ENCODE results near the gene ZIC1.

The ZIC1 gene

DNA sequence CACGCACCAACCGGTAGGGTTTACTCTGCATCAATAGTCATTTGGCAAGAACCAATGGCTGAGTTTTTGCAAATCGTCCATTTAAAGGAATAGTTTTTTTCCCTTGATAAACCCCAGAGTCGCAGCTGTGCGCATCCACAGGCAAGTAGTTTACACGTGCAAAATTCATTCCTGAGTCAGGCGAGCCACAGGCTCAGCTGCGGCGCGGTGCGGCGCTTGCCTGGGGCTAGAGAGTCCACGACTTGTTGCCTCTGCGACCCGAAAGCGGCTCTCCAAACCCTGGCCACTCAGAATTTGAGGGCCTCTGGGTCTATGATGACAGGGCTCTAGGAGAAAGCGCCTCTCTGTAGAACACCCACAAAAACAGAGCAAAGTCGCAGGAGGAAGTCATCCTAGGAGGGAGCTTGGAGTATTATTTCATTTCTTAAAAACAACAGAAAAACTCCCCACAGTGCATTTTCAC lies 39.5 kb upstream of the ZIC1 start:
- TF ChIP-seq, protein P1, sequence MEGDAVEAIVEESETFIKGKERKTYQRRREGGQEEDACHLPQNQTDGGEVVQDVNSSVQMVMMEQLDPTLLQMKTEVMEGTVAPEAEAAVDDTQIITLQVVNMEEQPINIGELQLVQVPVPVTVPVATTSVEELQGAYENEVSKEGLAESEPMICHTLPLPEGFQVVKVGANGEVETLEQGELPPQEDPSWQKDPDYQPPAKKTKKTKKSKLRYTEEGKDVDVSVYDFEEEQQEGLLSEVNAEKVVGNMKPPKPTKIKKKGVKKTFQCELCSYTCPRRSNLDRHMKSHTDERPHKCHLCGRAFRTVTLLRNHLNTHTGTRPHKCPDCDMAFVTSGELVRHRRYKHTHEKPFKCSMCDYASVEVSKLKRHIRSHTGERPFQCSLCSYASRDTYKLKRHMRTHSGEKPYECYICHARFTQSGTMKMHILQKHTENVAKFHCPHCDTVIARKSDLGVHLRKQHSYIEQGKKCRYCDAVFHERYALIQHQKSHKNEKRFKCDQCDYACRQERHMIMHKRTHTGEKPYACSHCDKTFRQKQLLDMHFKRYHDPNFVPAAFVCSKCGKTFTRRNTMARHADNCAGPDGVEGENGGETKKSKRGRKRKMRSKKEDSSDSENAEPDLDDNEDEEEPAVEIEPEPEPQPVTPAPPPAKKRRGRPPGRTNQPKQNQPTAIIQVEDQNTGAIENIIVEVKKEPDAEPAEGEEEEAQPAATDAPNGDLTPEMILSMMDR (IDR thresholded peaks at IDR 0.05; ENCODE audit: low read depth, low read length): no peak
- TF ChIP-seq, protein P2, sequence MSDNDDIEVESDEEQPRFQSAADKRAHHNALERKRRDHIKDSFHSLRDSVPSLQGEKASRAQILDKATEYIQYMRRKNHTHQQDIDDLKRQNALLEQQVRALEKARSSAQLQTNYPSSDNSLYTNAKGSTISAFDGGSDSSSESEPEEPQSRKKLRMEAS (IDR thresholded peaks at IDR 0.05; ENCODE audit: low read depth, low read length): no peak
- TF ChIP-seq MYC (IDR thresholded peaks at IDR 0.05; ENCODE audit: low read depth, low read length) (no peak), POLR2A (IDR thresholded peaks at IDR 0.05; ENCODE audit: extremely low read depth, insufficient read length) (no peak)
- no peak overlapping the region for H3K4me3 ChIP-seq (ENCODE audit: low read depth, low read length)
- no peak for DNase-seq (ENCODE audit: low read depth)

DNA sequence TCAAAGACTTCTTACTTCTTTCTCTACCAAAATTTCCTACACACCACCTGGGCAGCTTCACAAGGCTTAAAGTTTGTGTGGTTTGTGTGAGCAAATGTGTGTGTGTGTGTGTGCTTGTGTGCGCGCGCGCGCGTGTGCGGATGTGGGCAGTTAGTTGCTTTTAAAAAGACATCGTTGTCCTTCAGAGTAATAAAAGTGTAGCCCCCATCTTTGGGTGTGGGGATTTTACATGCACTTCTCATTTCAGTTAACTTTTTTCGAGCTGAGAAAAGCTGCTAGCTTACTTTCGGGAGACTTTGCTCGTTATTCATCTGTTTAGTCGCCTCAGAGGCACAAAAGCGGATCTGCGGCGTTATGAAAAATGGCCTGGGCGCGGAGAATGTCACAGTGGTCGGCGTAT lies 38.8 kb upstream of the ZIC1 start:
- TF ChIP-seq, protein P2 (IDR thresholded peaks at IDR 0.05; ENCODE audit: low read depth, low read length): no peak
- TF ChIP-seq MYC (IDR thresholded peaks at IDR 0.05; ENCODE audit: low read depth, low read length): no peak
- TF ChIP-seq, protein P1 (IDR thresholded peaks at IDR 0.05; ENCODE audit: low read depth, low read length): no peak
- TF ChIP-seq POLR2A (IDR thresholded peaks at IDR 0.05; ENCODE audit: extremely low read depth, insufficient read length): no peak
- no peak overlapping the region for H3K4me3 ChIP-seq (ENCODE audit: low read depth, low read length)
- no peak for DNase-seq (ENCODE audit: low read depth)

DNA sequence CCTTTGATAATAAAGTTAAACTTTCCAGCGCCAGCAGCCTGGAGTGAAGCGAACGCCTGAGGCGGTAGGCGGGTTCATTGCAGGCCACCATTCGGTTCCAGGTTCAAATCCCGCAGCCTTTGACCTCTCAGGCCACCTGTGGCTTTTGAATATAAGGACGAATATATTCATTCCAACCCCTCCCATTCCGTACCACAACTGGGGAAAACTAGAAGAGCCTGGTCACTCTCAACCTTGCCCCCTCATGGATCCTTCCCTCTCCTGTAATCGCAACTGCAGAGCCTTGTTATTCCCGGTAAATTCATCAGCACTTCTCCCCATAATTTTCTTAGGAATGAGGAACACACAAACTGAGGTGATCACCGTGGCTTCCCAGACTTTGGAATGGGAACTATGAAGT lies 38.0 kb upstream of the ZIC1 start:
- TF ChIP-seq MYC (IDR thresholded peaks at IDR 0.05; ENCODE audit: low read depth, low read length) (no peak), POLR2A (IDR thresholded peaks at IDR 0.05; ENCODE audit: extremely low read depth, insufficient read length) (no peak)
- TF ChIP-seq, protein P2 (IDR thresholded peaks at IDR 0.05; ENCODE audit: low read depth, low read length): no peak
- TF ChIP-seq, protein P1 (IDR thresholded peaks at IDR 0.05; ENCODE audit: low read depth, low read length): no peak
- no peak overlapping the region for H3K4me3 ChIP-seq (ENCODE audit: low read depth, low read length)
- DNase-seq (ENCODE audit: low read depth): no peak

DNA sequence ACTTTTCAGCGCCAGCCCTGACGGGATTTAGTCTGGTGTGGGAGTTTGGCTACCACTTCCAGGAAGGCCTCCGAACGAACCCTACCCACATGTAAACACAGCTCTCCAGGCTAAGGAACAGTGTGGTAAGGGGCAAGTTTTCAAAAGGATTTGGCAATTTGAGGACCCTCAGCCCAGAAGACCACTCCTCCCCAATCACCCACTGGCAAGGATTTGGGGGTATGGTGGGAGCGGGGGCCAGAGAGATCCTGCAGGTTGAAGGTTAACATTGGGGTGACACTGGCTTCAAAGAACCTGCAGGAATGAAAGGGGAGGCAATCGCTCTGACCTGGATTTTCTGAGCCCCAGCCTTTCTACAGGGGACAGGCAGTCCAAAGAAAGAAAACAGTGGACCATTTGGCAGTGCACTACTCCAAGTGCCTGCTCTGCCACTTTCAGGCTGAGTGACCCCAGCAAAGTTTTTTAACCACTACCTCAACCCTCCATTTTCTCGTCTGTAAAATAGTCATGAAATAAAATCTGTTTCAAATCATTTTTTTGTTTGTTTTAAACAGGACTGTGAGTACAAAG lies 37.3 kb upstream of the ZIC1 start:
- no peak overlapping the region for H3K4me3 ChIP-seq (ENCODE audit: low read depth, low read length)
- TF ChIP-seq, protein P1 (IDR thresholded peaks at IDR 0.05; ENCODE audit: low read depth, low read length): no peak
- TF ChIP-seq, protein P2 (IDR thresholded peaks at IDR 0.05; ENCODE audit: low read depth, low read length): no peak
- TF ChIP-seq POLR2A (IDR thresholded peaks at IDR 0.05; ENCODE audit: extremely low read depth, insufficient read length): no peak
- TF ChIP-seq MYC (IDR thresholded peaks at IDR 0.05; ENCODE audit: low read depth, low read length): no peak
- DNase-seq (ENCODE audit: low read depth): no peak

DNA sequence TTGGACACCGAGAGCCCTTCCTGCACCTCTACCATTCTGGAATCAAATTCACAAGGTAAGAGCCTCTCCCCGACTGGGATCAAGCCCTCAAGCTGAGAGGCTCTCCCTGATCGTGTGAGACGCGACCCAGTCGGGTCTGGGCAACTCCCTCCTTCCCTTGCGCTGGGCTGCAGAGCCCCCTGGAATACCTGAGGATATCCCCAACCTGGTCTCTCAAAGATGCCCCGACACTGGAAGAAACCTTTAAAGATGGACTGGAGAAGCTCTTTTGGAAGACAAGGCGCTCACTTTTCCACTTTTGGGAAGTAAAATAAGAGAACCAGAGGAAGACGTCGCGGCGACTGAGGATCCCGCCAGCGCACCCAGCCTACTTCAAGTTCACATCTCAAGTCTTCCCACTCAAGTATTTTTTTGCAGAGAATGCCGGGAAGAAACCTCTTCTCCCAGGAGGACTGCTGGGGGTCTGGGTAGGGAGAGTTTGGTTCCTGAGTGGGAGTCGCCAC lies 36.6 kb upstream of the ZIC1 start:
- TF ChIP-seq, protein P1 (IDR thresholded peaks at IDR 0.05; ENCODE audit: low read depth, low read length): no peak
- TF ChIP-seq, protein P2 (IDR thresholded peaks at IDR 0.05; ENCODE audit: low read depth, low read length): no peak
- TF ChIP-seq POLR2A (IDR thresholded peaks at IDR 0.05; ENCODE audit: extremely low read depth, insufficient read length) (no peak), MYC (IDR thresholded peaks at IDR 0.05; ENCODE audit: low read depth, low read length) (no peak)
- H3K4me3 ChIP-seq (ENCODE audit: low read depth, low read length): no peak overlapping the region
- no peak for DNase-seq (ENCODE audit: low read depth)
